Right lobe of liver (tissue), 6 donors: ENCODE results near the gene B4GALT1. TPM values are rescaled to one million over a fixed set of nuclear protein-coding genes. Genes with fewer than 3 reads are reported as not detected.

Experiments used
- ATAC-seq, 4 donors: fragments of 200-7000 bp; cut with Tn5 transposase; one replicate each; pipeline ENCODE4 v1.9.1; 2020; ENCODE audit warnings: mild to moderate bottlenecking in 4 of 4, moderate library complexity in 4 of 4
- DNase-seq, 3 donors: peaks; one replicate each; pipeline ENCODE4 v3.0.0-alpha.2; 2020
- H3K27ac ChIP-seq, 3 donors: fragments of 200-600 bp; one replicate each; pipeline ENCODE4 v1.8.0; 2022
- H3K27me3 ChIP-seq, 2 donors: fragments of 200-600 bp; one replicate each; pipeline ENCODE4 v1.8.0; 2022
- H3K36me3 ChIP-seq, 4 donors: fragments of 200-600 bp; sonication (generic) in 1 of 4; one replicate each; pipeline versions ENCODE4 v1.5.1 to v1.8.0; 2017 to 2022; ENCODE audit warnings: control low read depth in 1 of 4
- H3K4me1 ChIP-seq, 4 donors: fragments of 200-600 bp; sonication (generic) in 1 of 4; one replicate each; pipeline versions ENCODE4 v1.5.1 to v1.8.0; 2017 to 2022; ENCODE audit warnings: control low read depth in 1 of 4
- H3K4me3 ChIP-seq, 3 donors: fragments of 200-600 bp; one replicate each; pipeline ENCODE4 v1.8.0; 2022
- H3K9me3 ChIP-seq, 4 donors: fragments of 200-600 bp; sonication (generic) in 1 of 4; one replicate each; pipeline versions ENCODE4 v1.5.1 to v1.8.0; 2017 to 2022; ENCODE audit warnings: control low read depth in 1 of 4
- POLR2A ChIP-seq: fragments of 450-650 bp; IDR thresholded peaks from one replicate; pipeline ENCODE4 v1.6.1; 2017; ENCODE audit warnings: antibody characterized with exemption, mild to moderate bottlenecking
- WGBS: methylation state at CpG from one replicate; pipeline ENCODE4 v1.1.6; 2018; ENCODE audit warnings: low coverage, low lambda C conversion rate; ENCODE audit not compliant: insufficient coverage; ENCODE audit errors: missing lambda C conversion rate; 5-methylcytosine and 5-hydroxymethylcytosine counted together
- intact Hi-C, 2 donors: fragments of 100-400 bp; cut with DNase I; formaldehyde crosslinking; loops; one replicate each; pipeline versions ENCODE4 v1.11.2 to v1.14.1; 2022
- total RNA-seq, 6 experiments: library from RNA; depleted of rRNA in 2 of 6; stranded (reverse); fragments of >200 nt in 2 of 6; fragmentation: NEBNext Ultra II Directional in 3 of 6; extraction: Animal tissue kit (Norgen Biotek cat#: 25700) in 3 of 6; gene quantifications; one replicate each; pipeline versions ENCODE4 v1.1.0 to v1.2.4, GENCODE V29; 2016 to 2023
- TF ChIP-seq, protein P1 (sequence below), 4 donors: fragments of 200-600 bp in 3 of 4; fragments of 450-650 bp in 1 of 4; IDR thresholded peaks; one replicate each; pipeline versions ENCODE4 v1.5.1 to v1.8.0; 2016 to 2022; ENCODE audit warnings: antibody characterized with exemption in 4 of 4, mild to moderate bottlenecking in 2 of 4
- donor health status: DM: no; HTN: yes; CAD: no.
- donor health status: DM: no; HTN: no; CAD: no.
- donor health status: DM: no; HTN: no; CAD: no.
- donor health status: DM: no; HTN: yes; CAD: no.
- donor health status: DM: no; HTN: yes; CAD: no.

The B4GALT1 gene
- total RNA-seq, 6 experiments from 2014 or later: 48.5 to 145 (median 79.5) TPM

DNA sequence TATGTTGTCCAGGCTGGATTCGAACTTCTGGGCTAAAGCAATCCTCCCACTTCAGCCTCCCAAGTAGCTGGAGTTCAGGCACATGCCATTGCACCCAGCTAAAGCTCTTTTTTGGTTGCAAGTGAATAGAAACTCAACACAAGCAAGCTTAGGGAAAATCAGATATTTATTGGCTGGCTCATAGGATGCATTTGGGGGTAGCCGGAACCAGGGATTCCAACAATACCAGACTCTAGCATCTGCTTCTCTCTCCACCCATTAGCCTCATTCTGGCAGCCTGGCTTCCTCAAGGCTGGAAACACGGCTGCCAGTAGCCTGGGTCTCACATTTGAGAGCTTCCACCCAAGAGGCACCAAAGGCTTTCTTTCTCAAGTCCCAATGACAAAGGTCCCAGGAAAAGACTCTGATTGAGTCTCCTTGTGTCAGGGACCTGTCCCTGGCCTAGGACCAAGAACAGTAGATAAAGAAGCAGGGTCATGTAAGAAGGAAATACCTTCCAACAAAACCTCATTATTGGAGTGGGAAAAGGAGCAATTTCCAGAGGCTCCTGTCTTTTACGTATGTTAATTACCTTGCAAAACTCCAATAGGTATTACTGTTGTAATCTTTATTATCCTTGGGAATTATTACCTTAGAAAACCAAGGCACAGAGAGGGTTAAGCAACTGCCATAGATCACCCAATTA is 23.0 kb upstream of the B4GALT1 start:
- DNase-seq: no peak
- intact Hi-C loops: no loop called here
- no peak for TF ChIP-seq POLR2A
- TF ChIP-seq, protein P1, sequence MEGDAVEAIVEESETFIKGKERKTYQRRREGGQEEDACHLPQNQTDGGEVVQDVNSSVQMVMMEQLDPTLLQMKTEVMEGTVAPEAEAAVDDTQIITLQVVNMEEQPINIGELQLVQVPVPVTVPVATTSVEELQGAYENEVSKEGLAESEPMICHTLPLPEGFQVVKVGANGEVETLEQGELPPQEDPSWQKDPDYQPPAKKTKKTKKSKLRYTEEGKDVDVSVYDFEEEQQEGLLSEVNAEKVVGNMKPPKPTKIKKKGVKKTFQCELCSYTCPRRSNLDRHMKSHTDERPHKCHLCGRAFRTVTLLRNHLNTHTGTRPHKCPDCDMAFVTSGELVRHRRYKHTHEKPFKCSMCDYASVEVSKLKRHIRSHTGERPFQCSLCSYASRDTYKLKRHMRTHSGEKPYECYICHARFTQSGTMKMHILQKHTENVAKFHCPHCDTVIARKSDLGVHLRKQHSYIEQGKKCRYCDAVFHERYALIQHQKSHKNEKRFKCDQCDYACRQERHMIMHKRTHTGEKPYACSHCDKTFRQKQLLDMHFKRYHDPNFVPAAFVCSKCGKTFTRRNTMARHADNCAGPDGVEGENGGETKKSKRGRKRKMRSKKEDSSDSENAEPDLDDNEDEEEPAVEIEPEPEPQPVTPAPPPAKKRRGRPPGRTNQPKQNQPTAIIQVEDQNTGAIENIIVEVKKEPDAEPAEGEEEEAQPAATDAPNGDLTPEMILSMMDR (IDR thresholded peaks at IDR 0.05): no peak
- no peaks in the 10 kb centered on the region for H3K27me3 ChIP-seq
- no peak overlapping the region for H3K4me3 ChIP-seq
- 90% methylated on average over 2 of the region's 4 CpGs for WGBS
- H3K9me3 ChIP-seq: no peaks in the 10 kb centered on the region
- H3K4me1 ChIP-seq: peaks cover 0 to 19% (median 0%) of the 10 kb centered on the region in 4 donors
- no peak overlapping the region for H3K27ac ChIP-seq
- no peaks in the 10 kb centered on the region for H3K36me3 ChIP-seq
- no peak for ATAC-seq

DNA sequence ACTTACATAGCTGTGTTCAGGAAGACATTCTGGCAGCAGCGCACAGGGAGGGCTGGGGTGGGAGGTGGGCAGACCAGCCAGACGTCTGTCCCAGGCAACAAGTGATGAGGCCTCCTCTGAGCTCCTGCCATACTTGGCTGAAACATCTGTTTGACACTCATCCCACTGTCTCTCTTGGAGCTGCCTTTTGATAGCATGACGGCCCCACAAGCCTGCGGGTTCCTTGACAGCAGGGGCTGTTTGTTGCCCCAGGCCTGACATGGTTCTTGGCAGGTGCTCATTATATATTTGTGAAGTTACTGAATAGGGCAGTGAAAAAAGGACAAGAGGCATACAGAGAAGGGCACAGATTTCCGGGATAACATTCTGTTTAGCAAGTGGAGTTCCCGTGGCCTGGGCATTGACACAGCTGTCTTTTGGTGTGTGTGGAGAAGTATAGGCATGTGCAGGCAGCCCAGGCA is 22.2 kb upstream of the B4GALT1 start:
- Histone ChIP-seq H3K4me1 (peaks cover 0 to 19% (median 0%) of the 10 kb centered on the region in 4 donors), H3K36me3 (no peaks in the 10 kb centered on the region), H3K4me3 (no peak overlapping the region), H3K27me3 (no peaks in the 10 kb centered on the region), H3K27ac (no peak overlapping the region), H3K9me3 (no peaks in the 10 kb centered on the region)
- ATAC-seq (no peak), DNase-seq (no peak)
- intact Hi-C loops: no loop called here
- WGBS: 93% methylated on average over 5 of the region's 6 CpGs
- TF ChIP-seq POLR2A: no peak
- TF ChIP-seq, protein P1 (IDR thresholded peaks at IDR 0.05): no peak

- H3K4me1 ChIP-seq: peaks cover 0 to 19% (median 0%) of the 10 kb centered on the region in 4 donors
- H3K27me3 ChIP-seq: no peaks in the 10 kb centered on the region
- H3K27ac ChIP-seq: no peak overlapping the region
- TF ChIP-seq POLR2A: no peak
- TF ChIP-seq, protein P1 (IDR thresholded peaks at IDR 0.05): no peak
- intact Hi-C loops: no loop called here
- no peaks in the 10 kb centered on the region for H3K36me3 ChIP-seq
- H3K4me3 ChIP-seq: no peak overlapping the region
- WGBS: 70% methylated on average over 1 of the region's 1 CpG
- DNase-seq: no peak
- H3K9me3 ChIP-seq: no peaks in the 10 kb centered on the region
- no peak for ATAC-seq
Observed at GRCh38 chr9:33188711-33189110, 21.6 kb upstream of the B4GALT1 start.

GRCh38 chr9:33187519-33188218 is 20.5 kb upstream of the B4GALT1 start:
- intact Hi-C loops: no loop called here
- H3K27ac ChIP-seq: no peak overlapping the region
- TF ChIP-seq POLR2A: no peak
- TF ChIP-seq, protein P1 (IDR thresholded peaks at IDR 0.05): no peak
- no peaks in the 10 kb centered on the region for H3K36me3 ChIP-seq
- H3K4me3 ChIP-seq: no peak overlapping the region
- peak in 1 of 4 donors; percentile 17 for ATAC-seq
- H3K9me3 ChIP-seq: no peaks in the 10 kb centered on the region
- H3K27me3 ChIP-seq: no peaks in the 10 kb centered on the region
- no peak for DNase-seq
- H3K4me1 ChIP-seq: peaks cover 0 to 19% (median 0%) of the 10 kb centered on the region in 4 donors
- WGBS: 62% methylated on average over 6 of the region's 7 CpGs
